Osteoblast (primary cell): ENCODE data around the gene MEGF11. TPM values are rescaled to one million over a fixed set of nuclear protein-coding genes. Genes with fewer than 3 reads are reported as not detected.

Experiments used
- DNase-seq: peaks from one replicate; pipeline ENCODE4 v3.0.0; 2011; ENCODE audit warnings: low spot score, mixed read lengths; ENCODE audit not compliant: insufficient read length; ENCODE audit errors: missing footprints
- H2AFZ ChIP-seq: 2 replicates; pipeline ENCODE4 v1.6.0; 2011; ENCODE audit warnings: mild to moderate bottlenecking, low read length
- H3K27ac ChIP-seq: 2 replicates; pipeline ENCODE4 v1.5.1; 2011; ENCODE audit warnings: mild to moderate bottlenecking, low read depth, low read length, moderate library complexity
- H3K27me3 ChIP-seq: 2 replicates; pipeline ENCODE4 v1.6.0; 2012; ENCODE audit warnings: mild to moderate bottlenecking, control low read depth, inconsistent platforms, low read length, moderate library complexity; ENCODE audit not compliant: insufficient read depth
- H3K36me3 ChIP-seq: 2 replicates; pipeline ENCODE4 v1.5.1; 2011; ENCODE audit warnings: mild to moderate bottlenecking, low read length, control low read depth, moderate library complexity; ENCODE audit not compliant: insufficient read depth
- H3K4me1 ChIP-seq: 2 replicates; pipeline ENCODE4 v1.5.1; 2011; ENCODE audit warnings: mild to moderate bottlenecking, low read length, control low read depth, moderate library complexity; ENCODE audit not compliant: insufficient read depth
- H3K4me2 ChIP-seq: 2 replicates; pipeline ENCODE4 v1.6.0; 2011; ENCODE audit warnings: mild to moderate bottlenecking, low read length; ENCODE audit not compliant: insufficient read depth
- H3K4me3 ChIP-seq: fragments of 200-600 bp; sonication (generic); 3 replicates; pipeline ENCODE4 v1.5.1; 2012; ENCODE audit warnings: mild to moderate bottlenecking, low read length, inconsistent platforms; ENCODE audit not compliant: insufficient read depth
- H3K79me2 ChIP-seq: 2 replicates; pipeline ENCODE4 v1.6.0; 2012; ENCODE audit warnings: mild to moderate bottlenecking, low read length, control low read depth, inconsistent platforms; ENCODE audit not compliant: insufficient read depth
- H3K9me3 ChIP-seq: 2 replicates; pipeline ENCODE4 v1.5.1; 2011; ENCODE audit warnings: low read depth, low read length, control low read depth
- H4K20me1 ChIP-seq: 2 replicates; pipeline ENCODE4 v1.6.0; 2012; ENCODE audit warnings: mild to moderate bottlenecking, low read length, control low read depth; ENCODE audit not compliant: insufficient read depth
- total RNA-seq: library from RNA; depleted of rRNA; stranded (reverse); fragments of >200 nt; gene quantifications from 2 replicates; pipeline ENCODE4 v1.2.3, GENCODE V29; 2012
- TF ChIP-seq, protein P1 (sequence below): IDR thresholded peaks from 2 replicates; pipeline ENCODE4 v1.5.1; 2011; ENCODE audit warnings: mild to moderate bottlenecking, low read depth, low read length, moderate library complexity; ENCODE audit errors: extremely low read depth

MEGF11 gene
- total RNA-seq, 1 donor = not detected

DNA sequence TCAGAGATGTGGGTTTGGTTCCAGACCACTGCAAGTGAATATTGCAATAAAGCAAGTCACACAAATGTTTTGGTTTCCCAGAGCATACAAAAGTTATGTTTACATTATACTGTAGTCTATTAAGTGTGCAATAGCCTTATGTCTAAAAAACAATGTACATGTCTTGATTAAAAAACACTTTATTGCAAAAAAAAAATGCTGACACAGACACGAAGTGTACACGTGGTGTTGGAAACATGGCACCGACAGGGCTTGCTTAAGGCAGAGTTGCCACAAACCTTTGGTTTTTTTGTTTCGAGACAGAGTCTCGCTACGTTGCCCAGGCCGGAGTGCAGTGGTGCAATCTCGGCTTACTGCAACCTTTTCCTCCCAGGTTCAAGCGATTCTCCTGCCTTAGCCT is 334.2 kb downstream of the MEGF11 start:
- Histone ChIP-seq H3K9me3 (no peaks in the 10 kb centered on the region), H3K36me3 (no peaks in the 10 kb centered on the region), H3K4me2 (no peak overlapping the region), H3K27ac (no peak overlapping the region), H3K4me1 (peaks cover 36% of the 10 kb centered on the region), H3K79me2 (no peaks in the 10 kb centered on the region), H4K20me1 (peaks cover 28% of the 10 kb centered on the region), H3K27me3 (no peaks in the 10 kb centered on the region), H3K4me3 (no peak overlapping the region), H2AFZ (no peak overlapping the region)
- no peak for DNase-seq
- TF ChIP-seq, protein P1, sequence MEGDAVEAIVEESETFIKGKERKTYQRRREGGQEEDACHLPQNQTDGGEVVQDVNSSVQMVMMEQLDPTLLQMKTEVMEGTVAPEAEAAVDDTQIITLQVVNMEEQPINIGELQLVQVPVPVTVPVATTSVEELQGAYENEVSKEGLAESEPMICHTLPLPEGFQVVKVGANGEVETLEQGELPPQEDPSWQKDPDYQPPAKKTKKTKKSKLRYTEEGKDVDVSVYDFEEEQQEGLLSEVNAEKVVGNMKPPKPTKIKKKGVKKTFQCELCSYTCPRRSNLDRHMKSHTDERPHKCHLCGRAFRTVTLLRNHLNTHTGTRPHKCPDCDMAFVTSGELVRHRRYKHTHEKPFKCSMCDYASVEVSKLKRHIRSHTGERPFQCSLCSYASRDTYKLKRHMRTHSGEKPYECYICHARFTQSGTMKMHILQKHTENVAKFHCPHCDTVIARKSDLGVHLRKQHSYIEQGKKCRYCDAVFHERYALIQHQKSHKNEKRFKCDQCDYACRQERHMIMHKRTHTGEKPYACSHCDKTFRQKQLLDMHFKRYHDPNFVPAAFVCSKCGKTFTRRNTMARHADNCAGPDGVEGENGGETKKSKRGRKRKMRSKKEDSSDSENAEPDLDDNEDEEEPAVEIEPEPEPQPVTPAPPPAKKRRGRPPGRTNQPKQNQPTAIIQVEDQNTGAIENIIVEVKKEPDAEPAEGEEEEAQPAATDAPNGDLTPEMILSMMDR = no peak

DNA sequence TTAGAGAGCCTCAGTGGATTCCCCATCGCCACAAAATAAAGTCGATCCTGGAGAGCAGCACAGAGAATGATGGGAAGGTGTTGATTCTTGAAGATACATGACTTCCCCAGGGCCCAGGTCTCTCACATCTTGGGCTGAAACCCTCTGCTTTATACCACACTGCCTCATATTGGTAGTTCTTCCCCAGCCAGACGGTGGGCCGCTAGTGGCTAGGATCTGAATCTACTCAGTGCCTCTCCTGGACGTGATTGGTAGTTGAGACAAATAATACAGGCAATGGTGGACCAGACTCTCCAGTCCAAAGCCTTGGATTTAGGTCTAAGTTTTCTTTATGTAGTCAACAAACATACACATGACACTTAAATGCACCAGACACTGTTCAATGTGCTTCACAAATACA is 334.6 kb downstream of the MEGF11 start:
- Histone ChIP-seq H3K27ac (no peak overlapping the region), H3K4me3 (no peak overlapping the region), H3K36me3 (no peaks in the 10 kb centered on the region), H3K79me2 (no peaks in the 10 kb centered on the region), H3K9me3 (no peaks in the 10 kb centered on the region), H3K4me1 (peaks cover 36% of the 10 kb centered on the region), H2AFZ (no peak overlapping the region), H4K20me1 (peaks cover 27% of the 10 kb centered on the region), H3K27me3 (no peaks in the 10 kb centered on the region), H3K4me2 (no peak overlapping the region)
- TF ChIP-seq, protein P1 = no peak
- no peak for DNase-seq

DNA sequence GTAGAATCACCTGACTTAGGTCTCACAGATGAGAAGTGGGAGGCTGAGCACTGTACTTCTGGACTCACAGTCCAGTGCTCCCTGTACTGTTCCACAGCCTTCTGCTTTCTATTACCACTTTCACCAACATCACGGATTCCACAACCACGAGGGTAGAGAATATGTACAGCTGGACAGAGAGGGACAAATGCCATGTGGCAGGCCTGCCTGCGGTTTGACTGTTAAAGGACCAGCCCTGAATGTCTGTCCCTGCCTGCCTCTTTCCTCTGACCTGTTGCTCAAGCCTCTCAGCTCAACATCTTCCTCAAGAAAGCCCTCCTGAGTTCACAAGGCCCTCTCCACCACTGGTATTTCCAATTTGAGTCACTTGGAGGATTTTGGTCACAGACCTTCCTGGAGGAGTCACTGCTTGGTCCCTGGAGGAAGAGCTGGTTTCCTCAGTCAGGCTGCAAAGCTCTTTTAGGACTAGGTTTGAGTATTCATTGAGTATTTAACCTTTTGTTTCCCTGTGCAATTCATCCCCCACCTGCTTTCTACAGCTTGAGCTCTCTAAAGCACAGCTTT is 335.1 kb downstream of the MEGF11 start:
- TF ChIP-seq, protein P1 = no peak
- DNase-seq = no peak
- no peak overlapping the region for H3K27ac ChIP-seq
- peaks cover 36% of the 10 kb centered on the region for H3K4me1 ChIP-seq
- no peak overlapping the region for H2AFZ ChIP-seq
- no peaks in the 10 kb centered on the region for H3K9me3 ChIP-seq
- no peaks in the 10 kb centered on the region for H3K79me2 ChIP-seq
- no peak overlapping the region for H3K4me2 ChIP-seq
- no peaks in the 10 kb centered on the region for H3K27me3 ChIP-seq
- H3K36me3 ChIP-seq = no peaks in the 10 kb centered on the region
- H3K4me3 ChIP-seq = no peak overlapping the region
- H4K20me1 ChIP-seq = peaks cover 25% of the 10 kb centered on the region

DNA sequence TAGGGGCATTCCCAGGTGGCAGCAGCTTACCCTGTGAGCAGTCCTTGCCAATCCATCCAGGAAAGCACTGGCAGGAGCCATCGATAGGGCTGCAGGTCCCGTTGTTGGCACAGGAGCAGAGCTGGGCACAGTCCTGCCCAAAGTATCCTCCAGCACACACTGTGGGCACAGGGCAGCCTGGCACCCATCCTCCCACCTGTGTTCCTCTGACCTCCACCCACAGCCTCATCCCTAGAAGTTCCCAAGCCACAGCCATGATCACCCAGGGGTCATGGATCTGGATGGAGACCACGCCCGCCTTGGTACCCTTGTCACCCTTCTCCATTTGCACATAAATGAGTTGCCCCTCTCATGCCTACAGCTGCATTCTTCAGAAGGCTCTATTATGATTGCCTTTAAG is 335.6 kb downstream of the MEGF11 start:
- Histone ChIP-seq H3K4me3 (no peak overlapping the region), H3K79me2 (no peaks in the 10 kb centered on the region), H3K9me3 (no peaks in the 10 kb centered on the region), H3K4me1 (peaks cover 36% of the 10 kb centered on the region), H2AFZ (no peak overlapping the region), H3K36me3 (no peaks in the 10 kb centered on the region), H3K27me3 (no peaks in the 10 kb centered on the region), H3K27ac (no peak overlapping the region), H3K4me2 (no peak overlapping the region), H4K20me1 (peaks cover 28% of the 10 kb centered on the region)
- TF ChIP-seq, protein P1 = no peak
- no peak for DNase-seq
